Endothelial cell of umbilical vein (primary cell): ENCODE results near the gene GOLIM4. TPM values are rescaled to one million over a fixed set of nuclear protein-coding genes. Genes with fewer than 3 reads are reported as not detected.

Experiments used
- BruUV-seq: library from RNA; stranded (reverse); fragments of 400-500 nt; replicated peaks from 2 replicates; lab custom pipeline; 2021; lab: Mats Ljungman, UMichigan
- CTCF ChIA-PET: fragments of 300-600, 350-600 bp; sonication (Branson Sonifier 250); formaldehyde crosslinking; loops from one replicate; lab custom pipeline; 2021; ENCODE audit warnings: antibody characterized with exemption, inconsistent platforms; lab: Charles Lee
- POLR2A ChIA-PET: fragments of 300-600, 350-600 bp; sonication (Branson Sonifier 250); formaldehyde crosslinking; loops from one replicate; lab custom pipeline; 2021; ENCODE audit warnings: antibody characterized with exemption, inconsistent platforms; lab: Charles Lee
- DNase-seq: peaks from one replicate; pipeline ENCODE4 v3.0.0-alpha.2; 2011; ENCODE audit warnings: low read depth, low spot score
- FAIRE-seq: peaks from 2 replicates; lab custom pipeline; 2011; peaks lifted over from hg19 to GRCh38; lab: Jason Lieb, UNC
- H2AFZ ChIP-seq: 2 replicates; pipeline ENCODE4 v1.6.0; 2012; ENCODE audit warnings: low read depth, low read length, control low read depth, inconsistent platforms
- H3K27ac ChIP-seq: 2 replicates; pipeline ENCODE4 v1.5.1; 2011; ENCODE audit warnings: low read depth, mild to moderate bottlenecking, control low read depth, low read length, moderate library complexity; ENCODE audit not compliant: insufficient read depth
- H3K27me3 ChIP-seq, 2 experiments: 2 replicates each; pipeline versions ENCODE4 v1.6.0 to v1.6.1; 2011; ENCODE audit warnings: low read length in 2 of 2, mixed read lengths in 1 of 2; ENCODE audit not compliant: control insufficient read depth in 2 of 2, insufficient read depth in 2 of 2
- H3K36me3 ChIP-seq, 2 experiments: 2 replicates in 1 of 2; 3 replicates in 1 of 2; pipeline ENCODE4 v1.5.1; 2011; ENCODE audit warnings: low read length in 2 of 2, mild to moderate bottlenecking in 1 of 2, moderate library complexity in 1 of 2; ENCODE audit not compliant: control insufficient read depth in 2 of 2, insufficient read depth in 2 of 2; ENCODE audit errors: extremely low read depth in 1 of 2
- H3K4me1 ChIP-seq: 3 replicates; pipeline ENCODE4 v1.5.1; 2011; ENCODE audit warnings: mild to moderate bottlenecking, low read length; ENCODE audit not compliant: control insufficient read depth, insufficient read depth; ENCODE audit errors: extremely low read depth
- H3K4me2 ChIP-seq: 2 replicates; pipeline ENCODE4 v1.6.1; 2011; ENCODE audit warnings: low read length, control low read depth, mixed read lengths; ENCODE audit not compliant: insufficient read depth
- H3K4me3 ChIP-seq, 3 experiments: fragments of 200-600 bp in 1 of 3; sonication (generic), shearing (Covaris generic) in 1 of 3; replicated peaks in 1 of 3; 2 replicates each; pipeline ENCODE4 v1.5.1; 2011 to 2016; ENCODE audit warnings: control low read depth in 3 of 3, low read length in 3 of 3, mild to moderate bottlenecking in 2 of 3, inconsistent platforms in 1 of 3, low read depth in 1 of 3, moderate library complexity in 1 of 3; ENCODE audit not compliant: insufficient read depth in 1 of 3
- H3K79me2 ChIP-seq: 2 replicates; pipeline ENCODE4 v1.6.0; 2012; ENCODE audit warnings: low read length, inconsistent platforms; ENCODE audit not compliant: control insufficient read depth, insufficient read depth
- H3K9ac ChIP-seq: replicated peaks from 2 replicates; pipeline ENCODE3; 2011; ENCODE audit warnings: low read length, control low read depth; ENCODE audit not compliant: insufficient read depth; ENCODE audit errors: extremely low read depth
- H3K9me1 ChIP-seq: replicated peaks from 3 replicates; pipeline ENCODE4 v1.6.0; 2011; ENCODE audit warnings: mild to moderate bottlenecking, low read length; ENCODE audit not compliant: control insufficient read depth, insufficient read depth; ENCODE audit errors: extremely low read depth
- H3K9me3 ChIP-seq: replicated peaks from 2 replicates; pipeline ENCODE4 v1.5.1; 2012; ENCODE audit warnings: low read length, inconsistent platforms; ENCODE audit not compliant: control insufficient read depth, insufficient read depth
- H4K20me1 ChIP-seq: replicated peaks from 2 replicates; pipeline ENCODE3; 2011; ENCODE audit warnings: mild to moderate bottlenecking, low read length; ENCODE audit not compliant: control insufficient read depth, insufficient read depth; ENCODE audit errors: extremely low read depth
- CTCF ChIP-seq, 2 donors: IDR thresholded peaks; 1 replicate in 1 of 2; 2 replicates in 1 of 2; pipeline ENCODE4 v1.5.1; 2011; ENCODE audit warnings: low read length in 2 of 2, mild to moderate bottlenecking in 2 of 2, moderate library complexity in 2 of 2, control low read depth in 1 of 2, inconsistent platforms in 1 of 2, low read depth in 1 of 2; ENCODE audit not compliant: insufficient read depth in 1 of 2; ENCODE audit errors: extremely low read depth in 1 of 2
- EZH2 ChIP-seq: IDR thresholded peaks from 2 replicates; pipeline ENCODE4 v1.6.1; 2012; ENCODE audit warnings: borderline replicate concordance, low read depth, mild to moderate bottlenecking, moderate library complexity, low read length, inconsistent platforms; ENCODE audit not compliant: severe bottlenecking
- FOS ChIP-seq: IDR thresholded peaks from 2 replicates; pipeline ENCODE4 v1.6.1; 2011; ENCODE audit warnings: mild to moderate bottlenecking, low read length, moderate library complexity, borderline replicate concordance; ENCODE audit not compliant: insufficient read depth
- GATA2 ChIP-seq: IDR thresholded peaks from 2 replicates; pipeline ENCODE4 v1.7.0; 2011; ENCODE audit warnings: low read depth, mild to moderate bottlenecking, moderate library complexity, mixed read lengths, low read length; ENCODE audit not compliant: insufficient read length, insufficient read depth
- JUN ChIP-seq: IDR thresholded peaks from 2 replicates; pipeline ENCODE4 v1.6.1; 2011; ENCODE audit warnings: borderline replicate concordance, low read depth; ENCODE audit not compliant: insufficient read length, insufficient read depth
- MAX ChIP-seq: IDR thresholded peaks from 2 replicates; pipeline ENCODE4 v1.6.1; 2011; ENCODE audit not compliant: insufficient read depth, insufficient read length
- MYC ChIP-seq: IDR thresholded peaks from one replicate; pipeline ENCODE4 v1.6.1; 2011; ENCODE audit warnings: mild to moderate bottlenecking, low read depth, low read length
- POLR2A ChIP-seq: IDR thresholded peaks from 2 replicates; pipeline ENCODE4 v1.6.1; 2012; ENCODE audit warnings: low read depth, mild to moderate bottlenecking, control low read depth, low read length
- POLR2AphosphoS5 ChIP-seq: IDR thresholded peaks from 2 replicates; pipeline ENCODE4 v1.6.1; 2012; ENCODE audit warnings: low read depth, mild to moderate bottlenecking, control low read depth, low read length, moderate library complexity; ENCODE audit not compliant: insufficient read depth
- dilution Hi-C: fragments of 300-500 bp; cut with MboI; formaldehyde crosslinking; loops from one replicate; pipeline ENCODE4 v1.15.0; 2019; ENCODE audit warnings: low sequenced_read_pairs; ENCODE audit not compliant: extremely low pct_ligation_motif_present
- intact Hi-C: fragments of 100-400 bp; cut with micrococcal nuclease; formaldehyde crosslinking; loops from one replicate; pipeline ENCODE4 v1.10.0; 2022
- polyA plus RNA-seq, 4 experiments: library from polyadenylated mRNA; depleted of rRNA in 3 of 4; stranded (reverse) in 3 of 4; unstranded in 1 of 4; fragments of >200 nt; gene quantifications; 2 replicates each; pipeline versions ENCODE4 v1.2.1 to v1.2.3, GENCODE V29; 2011 to 2012; ENCODE audit warnings: missing spikeins in 1 of 4
- total RNA-seq: library from RNA; stranded (reverse); gene quantifications from 2 replicates; pipeline ENCODE4 v1.2.3, GENCODE V29; 2021

The GOLIM4 gene
- total and polyA plus RNA-seq, 2 donors (not counting 3 experiments of a cell fraction or from before 2014, with no cell fraction given): 11.7 to 40.8 TPM

- BruUV-seq: no TSS peak
- Histone ChIP-seq H3K4me1 (no peaks in the 10 kb centered on the region), H3K9ac (no peak overlapping the region), H3K36me3 (no peaks in the 10 kb centered on the region), H3K27ac (no peak overlapping the region), H3K9me3 (no peaks in the 10 kb centered on the region), H3K4me3 (no peak overlapping the region), H3K9me1 (no peaks in the 10 kb centered on the region), H4K20me1 (no peaks in the 10 kb centered on the region), H2AFZ (no peak overlapping the region), H3K79me2 (no peaks in the 10 kb centered on the region), H3K4me2 (no peak overlapping the region), H3K27me3 (peaks cover 0 to 2% of the 10 kb centered on the region in 2 experiments)
- no peak for TF ChIP-seq GATA2
- TF ChIP-seq EZH2: no peak
- no peak for TF ChIP-seq CTCF (IDR thresholded peaks at IDR 0.05; ENCODE audit: extremely low read depth in 1 of 2, insufficient read depth in 1 of 2, low read depth in 1 of 2, low read length in 2 of 2)
- TF ChIP-seq POLR2AphosphoS5: no peak
- TF ChIP-seq JUN: no peak
- TF ChIP-seq POLR2A: no peak
- TF ChIP-seq MYC: no peak
- TF ChIP-seq FOS: no peak
- TF ChIP-seq MAX: no peak
- dilution Hi-C loops (no loop called here), intact Hi-C loops (no loop called here)
- no peak for DNase-seq
- POLR2A ChIA-PET: no interaction called here
- CTCF ChIA-PET: no interaction called here
- FAIRE-seq: no peak
These were observed 45.8 kb upstream of the GOLIM4 start for GRCh38 chr3:168141405-168141998.
